CD8-positive, alpha-beta memory T cell (primary cell): ENCODE results near the gene WNK2. TPM values are rescaled to one million over a fixed set of nuclear protein-coding genes. Genes with fewer than 3 reads are reported as not detected.

Source experiments
- CTCF ChIA-PET: fragments of 350-600 bp; sonication (Branson Sonifier 250); formaldehyde crosslinking; loops from one replicate; lab custom pipeline; 2021; ENCODE audit warnings: antibody characterized with exemption; lab: Charles Lee
- POLR2A ChIA-PET: fragments of 350-600 bp; sonication (Branson Sonifier 250); formaldehyde crosslinking; loops from one replicate; lab custom pipeline; 2021; ENCODE audit warnings: antibody characterized with exemption; lab: Charles Lee
- DNase-seq, 5 donors: peaks; one replicate each; pipeline versions ENCODE4 v3.0.0 to v3.0.0-alpha.2; 2020 to 2022; ENCODE audit warnings: mixed read lengths in 1 of 5
- H3K27ac ChIP-seq: one replicate; pipeline ENCODE4 v1.7.0; 2013; ENCODE audit warnings: low read depth, mild to moderate bottlenecking, low read length, moderate library complexity
- H3K27me3 ChIP-seq: 2 replicates; pipeline ENCODE4 v1.7.0; 2013; ENCODE audit warnings: low read length, mild to moderate bottlenecking; ENCODE audit not compliant: insufficient read depth, poor library complexity, severe bottlenecking
- H3K36me3 ChIP-seq: 2 replicates; pipeline ENCODE4 v1.7.0; 2013; ENCODE audit warnings: mild to moderate bottlenecking, low read length, moderate library complexity; ENCODE audit not compliant: insufficient read depth
- H3K4me1 ChIP-seq: 2 replicates; pipeline ENCODE4 v1.7.0; 2013; ENCODE audit warnings: mild to moderate bottlenecking, low read length, moderate library complexity; ENCODE audit not compliant: insufficient read depth
- H3K4me3 ChIP-seq: 2 replicates; pipeline ENCODE4 v1.7.0; 2013; ENCODE audit warnings: mild to moderate bottlenecking, low read length
- H3K9me3 ChIP-seq: 2 replicates; pipeline ENCODE4 v1.7.0; 2013; ENCODE audit warnings: mild to moderate bottlenecking, low read length
- H3K27ac Mint-ChIP-seq, 8 donors: one replicate each; pipeline ENCODE4 v1.8.0; 2020 to 2021; ENCODE audit warnings: mixed read lengths in 8 of 8, mild to moderate bottlenecking in 6 of 8, inconsistent platforms in 3 of 8, moderate library complexity in 3 of 8
- H3K27me3 Mint-ChIP-seq, 2 donors: one replicate each; pipeline ENCODE4 v1.8.0; 2020 to 2021; ENCODE audit warnings: mixed read lengths in 2 of 2, mild to moderate bottlenecking in 1 of 2, moderate library complexity in 1 of 2
- H3K36me3 Mint-ChIP-seq, 3 donors: one replicate each; pipeline ENCODE4 v1.8.0; 2020 to 2021; ENCODE audit warnings: mixed read lengths in 3 of 3, inconsistent platforms in 1 of 3, mild to moderate bottlenecking in 1 of 3
- H3K4me1 Mint-ChIP-seq, 3 donors: one replicate each; pipeline ENCODE4 v1.8.0; 2020 to 2021; ENCODE audit warnings: mixed read lengths in 3 of 3, inconsistent platforms in 1 of 3, mild to moderate bottlenecking in 1 of 3
- H3K4me3 Mint-ChIP-seq, 7 donors: one replicate each; pipeline ENCODE4 v1.8.0; 2020 to 2021; ENCODE audit warnings: mixed read lengths in 7 of 7, mild to moderate bottlenecking in 6 of 7, moderate library complexity in 4 of 7, inconsistent platforms in 2 of 7
- H3K9me3 Mint-ChIP-seq, 5 donors: one replicate each; pipeline ENCODE4 v1.8.0; 2020 to 2022; ENCODE audit warnings: mixed read lengths in 5 of 5, mild to moderate bottlenecking in 3 of 5, moderate library complexity in 2 of 5, inconsistent platforms in 1 of 5
- polyA plus RNA-seq: library from polyadenylated mRNA; unstranded; fragments of 300-500 nt; fragmentation: Illumina TruSeq; gene quantifications from one replicate; pipeline ENCODE4 v1.2.3, GENCODE V29; 2021
- total RNA-seq, 2 experiments: library from RNA; stranded (reverse); gene quantifications; one replicate each; pipeline ENCODE4 v1.2.3, GENCODE V29; 2021

WNK2 gene
- total and polyA plus RNA-seq, 3 experiments from 2014 or later = 0.20 to 0.55 TPM; not detected in 1

GRCh38 chr9:93154293-93154903 lies 29.5 kb upstream of the WNK2 start:
- H3K27ac Mint-ChIP-seq = peak overlapping the region in 2 of 8 donors; percentile 42 to 51
- no peak overlapping the region for H3K4me3 ChIP-seq
- no peaks in the 10 kb centered on the region for H3K4me1 ChIP-seq
- H3K9me3 Mint-ChIP-seq = no peaks in the 10 kb centered on the region
- H3K27me3 ChIP-seq = no peaks in the 10 kb centered on the region
- POLR2A ChIA-PET = interaction anchor here (0.7 kb wide), 1 partner anchor 357 kb away, joined by 3 read pairs; no protein-coding TSS in a partner anchor
- peaks cover under 1 to 6% (median 5%) of the 10 kb centered on the region in 3 donors for H3K4me1 Mint-ChIP-seq
- no peak overlapping the region for H3K4me3 Mint-ChIP-seq
- peak in 2 of 5 donors; percentile 18 to 37 for DNase-seq
- H3K27me3 Mint-ChIP-seq = peaks cover 0 to 2% of the 10 kb centered on the region in 2 donors
- H3K27ac ChIP-seq = no peak overlapping the region
- no peaks in the 10 kb centered on the region for H3K36me3 ChIP-seq
- CTCF ChIA-PET = interaction anchor here (0.6 to 1.5 kb wide), 4 partner anchors 9 to 347 kb away, joined by 3 to 5 read pairs (median 4); partner anchors contain the start of gene NINJ1
- no peaks in the 10 kb centered on the region for H3K36me3 Mint-ChIP-seq
- H3K9me3 ChIP-seq = no peaks in the 10 kb centered on the region

- no peaks in the 10 kb centered on the region for H3K36me3 Mint-ChIP-seq
- peaks cover 6 to 13% (median 7%) of the 10 kb centered on the region in 3 donors for H3K4me1 Mint-ChIP-seq
- ChIA-PET CTCF (interaction anchor here (1.2 kb wide), 1 partner anchor 47 kb away, joined by 4 read pairs; no protein-coding TSS in a partner anchor), POLR2A (no interaction called here)
- Histone ChIP-seq H3K27me3 (no peaks in the 10 kb centered on the region), H3K4me1 (peaks cover 6% of the 10 kb centered on the region), H3K36me3 (no peaks in the 10 kb centered on the region), H3K27ac (no peak overlapping the region), H3K9me3 (no peaks in the 10 kb centered on the region), H3K4me3 (no peak overlapping the region)
- peak overlapping the region in 2 of 8 donors; percentile 23 to 36 for H3K27ac Mint-ChIP-seq
- H3K9me3 Mint-ChIP-seq = no peaks in the 10 kb centered on the region
- no peak for DNase-seq
- H3K27me3 Mint-ChIP-seq = peaks cover 0 to 2% of the 10 kb centered on the region in 2 donors
- no peak overlapping the region for H3K4me3 Mint-ChIP-seq
These were observed 28.0 kb upstream of the WNK2 start for GRCh38 chr9:93155716-93156474.

GRCh38 chr9:93156475-93157008 lies 27.4 kb upstream of the WNK2 start:
- Histone ChIP-seq H3K4me3 (no peak overlapping the region), H3K36me3 (no peaks in the 10 kb centered on the region), H3K27ac (no peak overlapping the region), H3K4me1 (peaks cover 6% of the 10 kb centered on the region), H3K9me3 (no peaks in the 10 kb centered on the region), H3K27me3 (no peaks in the 10 kb centered on the region)
- Mint-ChIP-seq H3K27me3 (peaks cover 0 to 2% of the 10 kb centered on the region in 2 donors), H3K36me3 (no peaks in the 10 kb centered on the region), H3K4me1 (peaks cover 6 to 13% (median 7%) of the 10 kb centered on the region in 3 donors), H3K4me3 (no peak overlapping the region), H3K9me3 (no peaks in the 10 kb centered on the region), H3K27ac (peak overlapping the region in 4 of 8 donors; percentile 11 to 27 (median 24))
- DNase-seq = no peak
- ChIA-PET CTCF (interaction anchor here (1.2 to 1.3 kb wide), 2 partner anchors 48 to 146 kb away, joined by 4 read pairs; no protein-coding TSS in a partner anchor), POLR2A (interaction anchor here (0.5 kb wide), 1 partner anchor 296 kb away, joined by 5 read pairs; no protein-coding TSS in a partner anchor)

- H3K27ac ChIP-seq = no peak overlapping the region
These were observed 24.1 kb upstream of the WNK2 start for GRCh38 chr9:93159601-93160471.

GRCh38 chr9:93161786-93162562 lies 22.0 kb upstream of the WNK2 start:
- H3K36me3 ChIP-seq = no peaks in the 10 kb centered on the region
- H3K4me3 Mint-ChIP-seq = no peak overlapping the region
- H3K36me3 Mint-ChIP-seq = no peaks in the 10 kb centered on the region
- H3K4me1 Mint-ChIP-seq = peaks cover 3 to 7% (median 6%) of the 10 kb centered on the region in 3 donors
- no peak overlapping the region for H3K27ac Mint-ChIP-seq
- H3K27ac ChIP-seq = no peak overlapping the region
- H3K9me3 ChIP-seq = no peaks in the 10 kb centered on the region
- peaks cover 0 to 2% of the 10 kb centered on the region in 2 donors for H3K27me3 Mint-ChIP-seq
- ChIA-PET CTCF (interaction anchor here (1.0 to 1.3 kb wide), 3 partner anchors 18 to 404 kb away, joined by 3 to 4 read pairs (median 3); no protein-coding TSS in a partner anchor), POLR2A (no interaction called here)
- DNase-seq = no peak
- no peaks in the 10 kb centered on the region for H3K9me3 Mint-ChIP-seq
- H3K27me3 ChIP-seq = no peaks in the 10 kb centered on the region
- no peak overlapping the region for H3K4me3 ChIP-seq
- H3K4me1 ChIP-seq = peaks cover 6% of the 10 kb centered on the region

More at GRCh38 chr9:93159601-93160471, 24.1 kb upstream of the WNK2 start:
- ChIA-PET CTCF (interaction anchor here (0.7 to 1.6 kb wide), 5 partner anchors 26 to 493 kb away, joined by 3 to 4 read pairs (median 3); partner anchors contain the start of gene NINJ1), POLR2A (no interaction called here)
- Mint-ChIP-seq H3K36me3 (no peaks in the 10 kb centered on the region), H3K27me3 (peaks cover 0 to 2% of the 10 kb centered on the region in 2 donors), H3K4me3 (no peak overlapping the region), H3K4me1 (peaks cover 6 to 13% (median 7%) of the 10 kb centered on the region in 3 donors), H3K9me3 (no peaks in the 10 kb centered on the region), H3K27ac (peak overlapping the region in 3 of 8 donors; percentile 11 to 84 (median 47))
- no peaks in the 10 kb centered on the region for H3K27me3 ChIP-seq
- DNase-seq = peak; percentile 43 to 66 (median 56)
- no peak overlapping the region for H3K4me3 ChIP-seq
- no peaks in the 10 kb centered on the region for H3K36me3 ChIP-seq
- H3K9me3 ChIP-seq = no peaks in the 10 kb centered on the region
- H3K4me1 ChIP-seq = peaks cover 6% of the 10 kb centered on the region

GRCh38 chr9:93164085-93164484 lies 19.9 kb upstream of the WNK2 start:
- peaks cover 3 to 7% (median 6%) of the 10 kb centered on the region in 3 donors for H3K4me1 Mint-ChIP-seq
- H3K4me3 ChIP-seq = no peak overlapping the region
- no peaks in the 10 kb centered on the region for H3K27me3 Mint-ChIP-seq
- peaks cover 6% of the 10 kb centered on the region for H3K4me1 ChIP-seq
- H3K36me3 ChIP-seq = no peaks in the 10 kb centered on the region
- H3K27ac ChIP-seq = no peak overlapping the region
- ChIA-PET POLR2A (interaction anchor here (0.6 kb wide), 1 partner anchor 262 kb away, joined by 4 read pairs; no protein-coding TSS in a partner anchor), CTCF (no interaction called here)
- H3K4me3 Mint-ChIP-seq = no peak overlapping the region
- H3K36me3 Mint-ChIP-seq = no peaks in the 10 kb centered on the region
- no peaks in the 10 kb centered on the region for H3K9me3 ChIP-seq
- H3K9me3 Mint-ChIP-seq = no peaks in the 10 kb centered on the region
- no peak overlapping the region for H3K27ac Mint-ChIP-seq
- DNase-seq = no peak
- no peaks in the 10 kb centered on the region for H3K27me3 ChIP-seq

GRCh38 chr9:93166699-93167098 lies 17.2 kb upstream of the WNK2 start:
- Histone ChIP-seq H3K27ac (no peak overlapping the region), H3K9me3 (no peaks in the 10 kb centered on the region), H3K36me3 (no peaks in the 10 kb centered on the region), H3K4me3 (no peak overlapping the region), H3K27me3 (no peaks in the 10 kb centered on the region), H3K4me1 (no peaks in the 10 kb centered on the region)
- no peaks in the 10 kb centered on the region for H3K9me3 Mint-ChIP-seq
- no peaks in the 10 kb centered on the region for H3K36me3 Mint-ChIP-seq
- H3K27me3 Mint-ChIP-seq = no peaks in the 10 kb centered on the region
- no peak for DNase-seq
- ChIA-PET POLR2A (no interaction called here), CTCF (no interaction called here)
- no peak overlapping the region for H3K4me3 Mint-ChIP-seq
- no peak overlapping the region for H3K27ac Mint-ChIP-seq
- peaks cover 0 to 7% (median 0%) of the 10 kb centered on the region in 3 donors for H3K4me1 Mint-ChIP-seq
